K562 (cell line): ENCODE data around the gene ITGAL. TPM values are rescaled to one million over a fixed set of nuclear protein-coding genes. Genes with fewer than 3 reads are reported as not detected.
A peak's percentile ranks its signal among the peaks of the same experiment; 100 is the strongest.

Experiments used
- CC2D1A ChIP-seq: fragments of 450-650 bp; IDR thresholded peaks from 2 replicates; pipeline ENCODE4 v1.6.1; 2017; ENCODE audit warnings: mild to moderate bottlenecking
- DDX20 ChIP-seq: fragments of 450-650 bp; IDR thresholded peaks from 2 replicates; pipeline ENCODE4 v1.6.1; 2016; ENCODE audit warnings: missing genetic modification characterization, low read depth, mild to moderate bottlenecking, missing compliant biosample characterization, moderate library complexity
- FOXK1 ChIP-seq: sonication (generic); formaldehyde crosslinking; IDR thresholded peaks from 2 replicates; pipeline ENCODE4 v1.8.0; 2022; ENCODE audit warnings: missing genetic modification reagents, mild to moderate bottlenecking, borderline replicate concordance
- LCOR ChIP-seq: sonication (generic); formaldehyde crosslinking; IDR thresholded peaks from 2 replicates; pipeline ENCODE4 v1.8.0; 2022; ENCODE audit warnings: mild to moderate bottlenecking, missing genetic modification reagents
- OTX1 ChIP-seq: fragments of 450-650 bp; formaldehyde crosslinking; IDR thresholded peaks from 2 replicates; pipeline ENCODE4 v1.4.0; 2022; ENCODE audit warnings: mild to moderate bottlenecking
- PHF20 ChIP-seq: fragments of 450-650 bp; IDR thresholded peaks from 2 replicates; pipeline ENCODE4 v1.6.1; 2018; ENCODE audit not compliant: partially characterized antibody
- POLR2AphosphoS2 ChIP-seq: IDR thresholded peaks from 2 replicates; pipeline ENCODE4 v1.6.1; 2012; ENCODE audit warnings: low read length, improper control_type of control experiment
- SRSF9 ChIP-seq: fragments of 200-400 bp; formaldehyde crosslinking; IDR thresholded peaks from 2 replicates; pipeline ENCODE4 v1.6.1; 2017; ENCODE audit warnings: low read depth, low read length, borderline replicate concordance
- THRAP3 ChIP-seq: fragments of 450-650 bp; IDR thresholded peaks from 2 replicates; pipeline ENCODE4 v1.6.1; 2016; ENCODE audit warnings: mild to moderate bottlenecking, inconsistent platforms, borderline replicate concordance
- ZFPM2 ChIP-seq: fragments of 250-450 bp; sonication (Bioruptor Pico); IDR thresholded peaks from 2 replicates; pipeline ENCODE4 v1.5.1; 2022; ENCODE audit warnings: mild to moderate bottlenecking
- ZNF282 ChIP-seq: sonication (generic); formaldehyde crosslinking; IDR thresholded peaks from 2 replicates; pipeline ENCODE4 v1.8.1; 2023; ENCODE audit warnings: missing genetic modification reagents
- ZNF766 ChIP-seq: fragments of 200-800 bp; sonication (Bioruptor generic); conservative IDR thresholded peaks from 2 replicates; pipeline ENCODE4 v1.6.1; 2016; ENCODE audit warnings: missing genetic modification characterization, missing compliant biosample characterization
- polyA plus RNA-seq, 8 experiments: library from polyadenylated mRNA; depleted of rRNA in 4 of 8; stranded (reverse) in 5 of 8; unstranded in 3 of 8; fragments of >200 nt; fragmentation: Nextera tagmentation in 2 of 8; fragmentation: Illumina TruSeq in 1 of 8; extraction: Ambion mirVana in 2 of 8; extraction: Trizol in 1 of 8; gene quantifications; 2 replicates each; pipeline versions ENCODE4 v1.2.1 to v1.2.3, GENCODE V29; 2011 to 2014; ENCODE audit warnings: inconsistent platforms in 1 of 8, missing spikeins in 1 of 8
- total RNA-seq, 7 experiments: library from RNA; depleted of rRNA in 6 of 7; stranded (reverse); fragments of >200 nt in 6 of 7; fragmentation: Illumina TruSeq in 2 of 7; extraction: Trizol in 2 of 7; gene quantifications; 2 replicates each; pipeline versions ENCODE4 v1.2.1 to v1.2.3, GENCODE V29; 2011 to 2021; ENCODE audit warnings: low replicate concordance in 1 of 7
- TF ChIP-seq, protein P1 (sequence below): fragments of 450-650 bp; IDR thresholded peaks from 2 replicates; pipeline ENCODE4 v1.6.1; 2016; ENCODE audit warnings: low read depth
- TF ChIP-seq, protein P2 (sequence below): IDR thresholded peaks from 3 replicates; pipeline ENCODE4 v1.6.1; 2011; ENCODE audit warnings: borderline replicate concordance, mild to moderate bottlenecking; ENCODE audit not compliant: insufficient read length, insufficient read depth
- TF ChIP-seq, protein P3 (sequence below): sonication (generic); formaldehyde crosslinking; IDR thresholded peaks from 2 replicates; pipeline ENCODE4 v1.8.0; 2023; ENCODE audit warnings: mild to moderate bottlenecking, missing genetic modification reagents

Gene ITGAL
- total and polyA plus RNA-seq, 9 of the 15 experiments (the other 6 are each of a cell fraction or from before 2014, with no cell fraction given), result 0.01 to 0.53 TPM; not detected in 7

DNA sequence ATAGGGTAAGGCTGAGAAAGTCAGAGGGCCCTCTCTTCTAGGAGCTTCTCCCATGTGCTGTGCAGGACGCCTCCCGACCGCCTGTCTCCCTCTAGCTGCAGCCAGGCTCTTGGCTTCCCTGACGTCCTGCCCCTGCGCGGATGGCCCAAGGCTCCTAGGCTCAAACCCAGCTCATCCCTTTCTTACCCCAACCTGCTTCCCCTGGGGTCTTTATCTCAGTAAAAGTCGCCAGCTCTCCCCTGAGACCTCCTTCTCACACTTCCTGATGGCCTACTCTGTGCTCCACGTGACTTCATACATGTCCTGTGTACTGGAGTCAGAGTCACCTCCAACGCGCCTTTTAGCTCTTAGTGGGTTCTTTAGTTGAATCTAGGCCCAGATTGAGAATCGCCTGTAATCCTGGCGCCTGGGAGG, 63.2 kb downstream of the ITGAL start (continued):
- TF ChIP-seq, protein P1, sequence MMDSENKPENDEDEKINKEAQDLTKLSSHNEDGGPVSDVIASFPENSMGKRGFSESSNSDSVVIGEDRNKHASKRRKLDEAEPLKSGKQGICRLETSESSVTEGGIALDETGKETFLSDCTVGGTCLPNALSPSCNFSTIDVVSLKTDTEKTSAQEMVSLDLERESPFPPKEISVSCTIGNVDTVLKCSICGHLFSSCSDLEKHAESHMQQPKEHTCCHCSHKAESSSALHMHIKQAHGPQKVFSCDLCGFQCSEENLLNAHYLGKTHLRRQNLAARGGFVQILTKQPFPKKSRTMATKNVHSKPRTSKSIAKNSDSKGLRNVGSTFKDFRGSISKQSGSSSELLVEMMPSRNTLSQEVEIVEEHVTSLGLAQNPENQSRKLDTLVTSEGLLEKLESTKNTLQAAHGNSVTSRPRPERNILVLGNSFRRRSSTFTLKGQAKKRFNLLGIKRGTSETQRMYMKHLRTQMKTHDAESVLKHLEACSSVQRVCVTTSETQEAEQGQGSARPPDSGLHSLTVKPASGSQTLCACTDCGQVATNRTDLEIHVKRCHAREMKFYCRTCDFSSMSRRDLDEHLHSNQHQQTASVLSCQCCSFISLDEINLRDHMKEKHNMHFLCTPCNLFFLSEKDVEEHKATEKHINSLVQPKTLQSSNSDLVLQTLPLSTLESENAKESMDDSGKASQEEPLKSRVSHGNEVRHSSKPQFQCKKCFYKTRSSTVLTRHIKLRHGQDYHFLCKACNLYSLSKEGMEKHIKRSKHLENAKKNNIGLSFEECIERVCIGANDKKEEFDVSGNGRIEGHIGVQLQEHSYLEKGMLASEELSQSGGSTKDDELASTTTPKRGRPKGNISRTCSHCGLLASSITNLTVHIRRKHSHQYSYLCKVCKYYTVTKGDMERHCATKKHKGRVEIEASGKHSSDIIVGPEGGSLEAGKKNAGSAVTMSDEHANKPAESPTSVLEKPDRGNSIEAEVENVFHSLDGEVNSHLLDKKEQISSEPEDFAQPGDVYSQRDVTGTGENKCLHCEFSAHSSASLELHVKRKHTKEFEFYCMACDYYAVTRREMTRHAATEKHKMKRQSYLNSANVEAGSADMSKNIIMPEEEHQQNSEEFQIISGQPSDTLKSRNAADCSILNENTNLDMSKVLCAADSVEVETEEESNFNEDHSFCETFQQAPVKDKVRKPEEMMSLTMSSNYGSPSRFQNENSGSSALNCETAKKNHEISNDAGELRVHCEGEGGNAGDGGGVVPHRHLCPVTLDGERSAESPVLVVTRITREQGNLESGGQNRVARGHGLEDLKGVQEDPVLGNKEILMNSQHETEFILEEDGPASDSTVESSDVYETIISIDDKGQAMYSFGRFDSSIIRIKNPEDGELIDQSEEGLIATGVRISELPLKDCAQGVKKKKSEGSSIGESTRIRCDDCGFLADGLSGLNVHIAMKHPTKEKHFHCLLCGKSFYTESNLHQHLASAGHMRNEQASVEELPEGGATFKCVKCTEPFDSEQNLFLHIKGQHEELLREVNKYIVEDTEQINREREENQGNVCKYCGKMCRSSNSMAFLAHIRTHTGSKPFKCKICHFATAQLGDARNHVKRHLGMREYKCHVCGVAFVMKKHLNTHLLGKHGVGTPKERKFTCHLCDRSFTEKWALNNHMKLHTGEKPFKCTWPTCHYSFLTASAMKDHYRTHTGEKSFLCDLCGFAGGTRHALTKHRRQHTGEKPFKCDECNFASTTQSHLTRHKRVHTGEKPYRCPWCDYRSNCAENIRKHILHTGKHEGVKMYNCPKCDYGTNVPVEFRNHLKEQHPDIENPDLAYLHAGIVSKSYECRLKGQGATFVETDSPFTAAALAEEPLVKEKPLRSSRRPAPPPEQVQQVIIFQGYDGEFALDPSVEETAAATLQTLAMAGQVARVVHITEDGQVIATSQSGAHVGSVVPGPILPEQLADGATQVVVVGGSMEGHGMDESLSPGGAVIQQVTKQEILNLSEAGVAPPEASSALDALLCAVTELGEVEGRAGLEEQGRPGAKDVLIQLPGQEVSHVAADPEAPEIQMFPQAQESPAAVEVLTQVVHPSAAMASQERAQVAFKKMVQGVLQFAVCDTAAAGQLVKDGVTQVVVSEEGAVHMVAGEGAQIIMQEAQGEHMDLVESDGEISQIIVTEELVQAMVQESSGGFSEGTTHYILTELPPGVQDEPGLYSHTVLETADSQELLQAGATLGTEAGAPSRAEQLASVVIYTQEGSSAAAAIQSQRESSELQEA, result no peak
- TF ChIP-seq CC2D1A (peak; percentile 73), THRAP3 (no peak), DDX20 (no peak), ZFPM2 (no peak), ZNF766 (CRISPR knock-in tag) (no peak), OTX1 (CRISPR knock-in tag) (peak; percentile 55; the same call in 1 of the 2 replicates), ZNF282 (CRISPR knock-in tag) (no peak), PHF20 (no peak), POLR2AphosphoS2 (no peak), SRSF9 (no peak), FOXK1 (CRISPR knock-in tag) (no peak), LCOR (CRISPR knock-in tag) (no peak)
- TF ChIP-seq, protein P2, sequence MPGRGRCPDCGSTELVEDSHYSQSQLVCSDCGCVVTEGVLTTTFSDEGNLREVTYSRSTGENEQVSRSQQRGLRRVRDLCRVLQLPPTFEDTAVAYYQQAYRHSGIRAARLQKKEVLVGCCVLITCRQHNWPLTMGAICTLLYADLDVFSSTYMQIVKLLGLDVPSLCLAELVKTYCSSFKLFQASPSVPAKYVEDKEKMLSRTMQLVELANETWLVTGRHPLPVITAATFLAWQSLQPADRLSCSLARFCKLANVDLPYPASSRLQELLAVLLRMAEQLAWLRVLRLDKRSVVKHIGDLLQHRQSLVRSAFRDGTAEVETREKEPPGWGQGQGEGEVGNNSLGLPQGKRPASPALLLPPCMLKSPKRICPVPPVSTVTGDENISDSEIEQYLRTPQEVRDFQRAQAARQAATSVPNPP, result no peak
- TF ChIP-seq, protein P3, sequence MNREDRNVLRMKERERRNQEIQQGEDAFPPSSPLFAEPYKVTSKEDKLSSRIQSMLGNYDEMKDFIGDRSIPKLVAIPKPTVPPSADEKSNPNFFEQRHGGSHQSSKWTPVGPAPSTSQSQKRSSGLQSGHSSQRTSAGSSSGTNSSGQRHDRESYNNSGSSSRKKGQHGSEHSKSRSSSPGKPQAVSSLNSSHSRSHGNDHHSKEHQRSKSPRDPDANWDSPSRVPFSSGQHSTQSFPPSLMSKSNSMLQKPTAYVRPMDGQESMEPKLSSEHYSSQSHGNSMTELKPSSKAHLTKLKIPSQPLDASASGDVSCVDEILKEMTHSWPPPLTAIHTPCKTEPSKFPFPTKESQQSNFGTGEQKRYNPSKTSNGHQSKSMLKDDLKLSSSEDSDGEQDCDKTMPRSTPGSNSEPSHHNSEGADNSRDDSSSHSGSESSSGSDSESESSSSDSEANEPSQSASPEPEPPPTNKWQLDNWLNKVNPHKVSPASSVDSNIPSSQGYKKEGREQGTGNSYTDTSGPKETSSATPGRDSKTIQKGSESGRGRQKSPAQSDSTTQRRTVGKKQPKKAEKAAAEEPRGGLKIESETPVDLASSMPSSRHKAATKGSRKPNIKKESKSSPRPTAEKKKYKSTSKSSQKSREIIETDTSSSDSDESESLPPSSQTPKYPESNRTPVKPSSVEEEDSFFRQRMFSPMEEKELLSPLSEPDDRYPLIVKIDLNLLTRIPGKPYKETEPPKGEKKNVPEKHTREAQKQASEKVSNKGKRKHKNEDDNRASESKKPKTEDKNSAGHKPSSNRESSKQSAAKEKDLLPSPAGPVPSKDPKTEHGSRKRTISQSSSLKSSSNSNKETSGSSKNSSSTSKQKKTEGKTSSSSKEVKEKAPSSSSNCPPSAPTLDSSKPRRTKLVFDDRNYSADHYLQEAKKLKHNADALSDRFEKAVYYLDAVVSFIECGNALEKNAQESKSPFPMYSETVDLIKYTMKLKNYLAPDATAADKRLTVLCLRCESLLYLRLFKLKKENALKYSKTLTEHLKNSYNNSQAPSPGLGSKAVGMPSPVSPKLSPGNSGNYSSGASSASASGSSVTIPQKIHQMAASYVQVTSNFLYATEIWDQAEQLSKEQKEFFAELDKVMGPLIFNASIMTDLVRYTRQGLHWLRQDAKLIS (CRISPR knock-in tag), result no peak
